H1 (cell line): ENCODE data around the gene NRN1L. TPM values are rescaled to one million over a fixed set of nuclear protein-coding genes. Genes with fewer than 3 reads are reported as not detected.

Experiments
- CTCF ChIA-PET: fragments of 300-600 bp; sonication (Branson Sonifier 250); formaldehyde crosslinking; loops from one replicate; lab custom pipeline; 2021; ENCODE audit not compliant: partially characterized antibody; lab: Charles Lee
- POLR2A ChIA-PET: fragments of 300-600 bp; sonication (Branson Sonifier 250); formaldehyde crosslinking; loops from one replicate; lab custom pipeline; 2021; ENCODE audit warnings: inconsistent platforms; ENCODE audit not compliant: partially characterized antibody; lab: Charles Lee
- DNase-seq, 2 experiments: peaks; one replicate each; pipeline versions ENCODE4 v3.0.0 to v3.0.0-alpha.2; 2010 to 2022; ENCODE audit warnings: low spot score in 2 of 2, low read depth in 1 of 2, mixed read lengths in 1 of 2
- FAIRE-seq: peaks from 2 replicates; lab custom pipeline; 2011; peaks lifted over from hg19 to GRCh38; lab: Jason Lieb, UNC
- H2AFZ ChIP-seq: 2 replicates; pipeline ENCODE4 v1.8.1; 2012; ENCODE audit warnings: low read length, inconsistent platforms
- H2AK5ac ChIP-seq: 2 replicates; pipeline ENCODE4 v1.6.1; 2013; ENCODE audit warnings: low read depth, low read length
- H2BK120ac ChIP-seq: replicated peaks from 2 replicates; pipeline ENCODE3; 2013; ENCODE audit warnings: low read depth, low read length, inconsistent platforms
- H2BK12ac ChIP-seq: 2 replicates; pipeline ENCODE4 v1.6.1; 2013; ENCODE audit warnings: low read depth, low read length
- H2BK15ac ChIP-seq: 2 replicates; pipeline ENCODE4 v1.6.1; 2013; ENCODE audit warnings: low read length
- H2BK20ac ChIP-seq: 2 replicates; pipeline ENCODE4 v1.6.1; 2013; ENCODE audit warnings: low read length
- H2BK5ac ChIP-seq: 2 replicates; pipeline ENCODE4 v1.6.1; 2013; ENCODE audit warnings: low read depth, low read length
- H3K14ac ChIP-seq: 2 replicates; pipeline ENCODE4 v1.6.1; 2013; ENCODE audit warnings: inconsistent platforms; ENCODE audit not compliant: insufficient read length
- H3K18ac ChIP-seq: 2 replicates; pipeline ENCODE4 v1.6.1; 2013; ENCODE audit warnings: low read length; ENCODE audit errors: extremely low read depth
- H3K23ac ChIP-seq: 2 replicates; pipeline ENCODE4 v1.6.1; 2013; ENCODE audit warnings: inconsistent platforms; ENCODE audit not compliant: insufficient read length
- H3K23me2 ChIP-seq: 2 replicates; pipeline ENCODE4 v1.6.1; 2013; ENCODE audit warnings: low read depth, low read length
- H3K27ac ChIP-seq: 2 replicates; pipeline ENCODE4 v1.6.1; 2011; ENCODE audit warnings: low read depth, low read length, inconsistent platforms
- H3K27me3 ChIP-seq, 4 experiments: replicated peaks in 1 of 4; 1 replicate in 1 of 4; 2 replicates in 3 of 4; pipeline versions ENCODE4 v1.6.1 to v1.8.1; 2011 to 2013; ENCODE audit warnings: low read length in 3 of 4, mild to moderate bottlenecking in 3 of 4, inconsistent platforms in 2 of 4, mixed read lengths in 2 of 4, moderate library complexity in 1 of 4; ENCODE audit not compliant: control insufficient read depth in 3 of 4, insufficient read depth in 3 of 4; ENCODE audit errors: extremely low read depth in 1 of 4
- H3K36me3 ChIP-seq, 4 experiments: 2 replicates each; pipeline versions ENCODE4 v1.6.1 to v1.8.1; 2011 to 2013; ENCODE audit warnings: mild to moderate bottlenecking in 4 of 4, low read length in 3 of 4, moderate library complexity in 2 of 4, control low read depth in 1 of 4, inconsistent platforms in 1 of 4; ENCODE audit not compliant: insufficient read depth in 4 of 4, control insufficient read depth in 2 of 4
- H3K4ac ChIP-seq: replicated peaks from 2 replicates; pipeline ENCODE3; 2013; ENCODE audit warnings: low read length, low read depth, mixed read lengths, inconsistent platforms; ENCODE audit not compliant: insufficient read length
- H3K4me1 ChIP-seq, 4 experiments: replicated peaks in 1 of 4; 1 replicate in 1 of 4; 2 replicates in 3 of 4; pipeline versions ENCODE4 v1.6.1 to v1.8.1; 2011 to 2013; ENCODE audit warnings: low read length in 3 of 4, inconsistent platforms in 2 of 4, mixed read lengths in 1 of 4; ENCODE audit not compliant: insufficient read depth in 4 of 4, control insufficient read depth in 3 of 4
- H3K4me2 ChIP-seq, 2 experiments: 2 replicates each; pipeline versions ENCODE4 v1.6.1 to v1.8.1; 2011 to 2013; ENCODE audit warnings: low read depth in 2 of 2, low read length in 2 of 2, control low read depth in 1 of 2, inconsistent platforms in 1 of 2, mild to moderate bottlenecking in 1 of 2; ENCODE audit not compliant: insufficient read depth in 1 of 2
- H3K4me3 ChIP-seq, 4 experiments: fragments of 200-600, 300-600 bp in 1 of 4; sonication (generic), shearing (Covaris generic), sonication (Bioruptor Twin) in 1 of 4; 2 replicates each; pipeline versions ENCODE4 v1.5.1 to v1.8.1; 2011 to 2016; ENCODE audit warnings: low read length in 4 of 4, low read depth in 3 of 4, control low read depth in 2 of 4, inconsistent platforms in 2 of 4, mild to moderate bottlenecking in 2 of 4, mixed read lengths in 1 of 4, moderate library complexity in 1 of 4; ENCODE audit not compliant: insufficient read depth in 2 of 4; ENCODE audit errors: extremely low read depth in 1 of 4
- H3K56ac ChIP-seq: replicated peaks from 2 replicates; pipeline ENCODE3; 2013; ENCODE audit warnings: low read depth, mild to moderate bottlenecking, mixed read lengths, low read length, inconsistent platforms; ENCODE audit not compliant: insufficient read length
- H3K79me1 ChIP-seq: 2 replicates; pipeline ENCODE4 v1.6.1; 2013; ENCODE audit warnings: low read depth, low read length, control low read depth
- H3K79me2 ChIP-seq, 2 experiments: 2 replicates each; pipeline versions ENCODE4 v1.6.1 to v1.8.1; 2012 to 2013; ENCODE audit warnings: low read length in 2 of 2, mild to moderate bottlenecking in 2 of 2, inconsistent platforms in 1 of 2; ENCODE audit not compliant: insufficient read depth in 2 of 2, control insufficient read depth in 1 of 2
- H3K9ac ChIP-seq, 4 experiments: replicated peaks in 1 of 4; 1 replicate in 1 of 4; 2 replicates in 3 of 4; pipeline versions ENCODE4 v1.6.1 to v1.8.1; 2011 to 2013; ENCODE audit warnings: low read depth in 3 of 4, low read length in 3 of 4, control low read depth in 2 of 4, mild to moderate bottlenecking in 2 of 4, moderate library complexity in 2 of 4, inconsistent platforms in 1 of 4; ENCODE audit errors: extremely low read depth in 1 of 4
- H3K9me3 ChIP-seq, 2 experiments: 2 replicates each; pipeline versions ENCODE4 v1.6.1 to v1.8.1; 2012 to 2013; ENCODE audit warnings: mild to moderate bottlenecking in 2 of 2, moderate library complexity in 2 of 2, control low read depth in 1 of 2, inconsistent platforms in 1 of 2, low read depth in 1 of 2, low read length in 1 of 2, mixed read lengths in 1 of 2; ENCODE audit not compliant: insufficient read depth in 2 of 2
- H4K20me1 ChIP-seq, 2 experiments: replicated peaks in 1 of 2; 2 replicates each; pipeline versions ENCODE3 to v1.8.1; 2011 to 2013; ENCODE audit warnings: inconsistent platforms in 2 of 2, low read length in 2 of 2, mild to moderate bottlenecking in 1 of 2; ENCODE audit not compliant: insufficient read depth in 2 of 2, control insufficient read depth in 1 of 2
- H4K5ac ChIP-seq: 2 replicates; pipeline ENCODE4 v1.6.1; 2013; ENCODE audit warnings: low read length, low read depth, mixed read lengths, inconsistent platforms; ENCODE audit not compliant: insufficient read length
- H4K8ac ChIP-seq: 2 replicates; pipeline ENCODE4 v1.8.0; 2013; ENCODE audit warnings: mild to moderate bottlenecking, moderate library complexity, low read length, inconsistent platforms; ENCODE audit not compliant: insufficient read depth; ENCODE audit errors: extremely low read depth
- H4K91ac ChIP-seq: replicated peaks from 2 replicates; pipeline ENCODE3; 2013; ENCODE audit warnings: low read length, mixed read lengths, inconsistent platforms; ENCODE audit not compliant: insufficient read length
- MAFK ChIP-seq: IDR thresholded peaks from 2 replicates; pipeline ENCODE4 v1.6.1; 2012; ENCODE audit warnings: low read depth, mild to moderate bottlenecking, improper control_type of control experiment, low read length
- RAD21 ChIP-seq, 2 experiments: IDR thresholded peaks in 1 of 2; conservative IDR thresholded peaks in 1 of 2; 2 replicates each; pipeline ENCODE4 v1.6.1; 2011; ENCODE audit warnings: low read depth in 2 of 2, low read length in 2 of 2, improper control_type of control experiment in 1 of 2, inconsistent platforms in 1 of 2, mild to moderate bottlenecking in 1 of 2, moderate library complexity in 1 of 2
- WGBS, 2 experiments: shearing (Covaris generic) in 1 of 2; methylation state at CpG; one replicate each; pipeline versions ENCODE4 v1.1.6 to v1.1.7; 2013 to 2015; ENCODE audit warnings: low lambda C conversion rate in 2 of 2, mixed read lengths in 2 of 2, inconsistent platforms in 1 of 2, low coverage in 1 of 2, missing lambda C conversion rate in 1 of 2; ENCODE audit not compliant: insufficient replicate concordance in 2 of 2, insufficient coverage in 1 of 2, insufficient read length in 1 of 2; ENCODE audit errors: extremely low coverage in 1 of 2, missing lambda C conversion rate in 1 of 2; 5-methylcytosine and 5-hydroxymethylcytosine counted together
- polyA plus RNA-seq, 7 experiments: library from polyadenylated mRNA; depleted of rRNA in 3 of 7; stranded (reverse) in 5 of 7; unstranded in 2 of 7; fragments of >200 nt in 5 of 7; fragments of 200-250 nt in 2 of 7; gene quantifications; 1 replicate in 5 of 7; 2 replicates in 1 of 7; 4 replicates in 1 of 7; pipeline versions ENCODE4 v1.2.1 to v1.2.3, GENCODE V29; 2011 to 2013; ENCODE audit warnings: missing spikeins in 2 of 7, mixed read lengths in 2 of 7
- total RNA-seq: library from RNA; stranded (reverse); fragmentation: NEBNext Ultra II Directional; extraction: Animal tissue kit (Norgen Biotek cat#: 25700); gene quantifications from 2 replicates; pipeline ENCODE4 v1.2.1, GENCODE V29; 2021

Gene NRN1L
- total and polyA plus RNA-seq, 2 of the 8 experiments (the other 6 are each of a cell fraction or from before 2014, with no cell fraction given): 4.1 to 35.2 TPM

DNA sequence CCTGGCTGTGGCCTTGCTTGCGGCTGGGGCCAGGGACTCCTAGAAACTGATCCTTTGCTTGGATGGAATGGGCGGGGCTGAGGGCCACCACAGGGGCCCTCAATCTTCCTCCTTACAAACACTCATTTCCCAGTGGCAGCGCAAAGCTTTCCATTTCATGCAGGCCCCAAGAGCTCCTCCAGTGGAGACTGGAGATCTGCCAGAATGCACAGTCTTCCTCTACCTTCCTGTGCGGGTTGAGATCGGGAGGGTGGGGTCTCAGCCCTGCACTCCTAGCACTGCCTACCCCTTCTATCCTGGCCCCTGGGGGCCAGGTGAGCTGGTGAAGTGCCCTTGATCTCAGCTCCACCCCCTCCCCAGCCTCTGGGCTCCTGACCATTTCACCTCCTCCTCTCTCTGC, 1.7 kb downstream of the NRN1L start:
- H2BK15ac ChIP-seq: no peak overlapping the region
- peaks cover 10 to 18% (median 12%) of the 10 kb centered on the region in 4 experiments for H3K36me3 ChIP-seq
- H3K27ac ChIP-seq: no peak overlapping the region
- 90% methylated on average over 4 of the region's 5 CpGs; no CpG with 5 or more reads in 1 of the 2 experiments for WGBS, 2 experiments
- H3K4ac ChIP-seq: no peak overlapping the region
- no peaks in the 10 kb centered on the region for H3K9me3 ChIP-seq
- H3K4me3 ChIP-seq: no peak overlapping the region
- ChIA-PET CTCF (interaction anchor here (0.5 to 21.8 kb wide), 9 partner anchors 24 to 219 kb away, joined by 3 to 623 read pairs (median 4); partner anchors contain the start of genes CTRL, LCAT and PSMB10), POLR2A (interaction anchor here (0.7 to 6.3 kb wide), 12 partner anchors 10 to 137 kb away, joined by 3 to 45 read pairs (median 6); partner anchors contain the start of genes CTRL, DDX28, DUS2 and EDC4)
- FAIRE-seq (no peak), DNase-seq (no peak)
- TF ChIP-seq RAD21 (IDR thresholded peaks at IDR 0.05 in 1 of 2, conservative IDR thresholded peaks at IDR 0.05 in 1 of 2; ENCODE audit: low read depth in 2 of 2, low read length in 2 of 2) (no peak), MAFK (no peak)
- no peak overlapping the region for H4K8ac ChIP-seq
- H3K23me2 ChIP-seq: 0 out of 2 replicates have a peak, but pooled peaks cover 2% of the 10 kb centered on the region
- peak overlapping the region in 1 of 2 experiments; percentile 18; a peak in 1 of 4 replicates for H3K4me2 ChIP-seq
- H2AK5ac ChIP-seq: no peak overlapping the region
- no peaks in the 10 kb centered on the region for H3K27me3 ChIP-seq
- peaks cover 5 to 15% (median 11%) of the 10 kb centered on the region in 4 experiments for H3K4me1 ChIP-seq
- peaks cover 8 to 14% of the 10 kb centered on the region in 2 experiments for H4K20me1 ChIP-seq
- H3K18ac ChIP-seq: no peak overlapping the region
- no peak overlapping the region for H2AFZ ChIP-seq
- H3K56ac ChIP-seq: no peak overlapping the region
- H2BK12ac ChIP-seq: no peak overlapping the region
- H2BK20ac ChIP-seq: no peak overlapping the region
- H2BK120ac ChIP-seq: no peak overlapping the region
- no peak overlapping the region for H4K91ac ChIP-seq
- H3K23ac ChIP-seq: no peak overlapping the region
- no peak overlapping the region for H3K14ac ChIP-seq
- no peaks in the 10 kb centered on the region for H3K79me2 ChIP-seq
- H2BK5ac ChIP-seq: no peak overlapping the region
- H3K79me1 ChIP-seq: no peaks in the 10 kb centered on the region
- no peak overlapping the region for H4K5ac ChIP-seq
- H3K9ac ChIP-seq: no peak overlapping the region
